ENCODE measurements around the gene ALPI.

The ALPI gene

DNA sequence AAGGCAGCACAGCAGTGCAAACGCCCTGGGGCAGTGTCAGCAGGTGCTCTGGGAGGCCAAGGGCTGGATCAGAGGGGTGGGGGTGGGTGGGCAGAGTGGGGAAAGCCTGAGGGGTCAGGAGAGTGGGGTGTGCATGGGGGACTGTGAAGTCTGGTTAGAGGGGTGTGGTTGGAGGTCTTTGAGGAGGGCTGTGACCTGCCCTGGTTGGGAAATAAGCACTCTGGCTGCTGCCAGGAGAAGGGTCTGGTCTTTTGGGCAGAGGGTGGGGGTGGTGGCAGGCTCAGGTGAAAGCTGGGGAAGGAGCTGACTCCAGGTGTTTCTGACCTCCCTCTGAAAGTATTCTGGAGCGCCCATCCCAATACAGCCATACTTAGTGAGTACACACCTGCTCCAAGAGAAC, 4.2 kb downstream of the ALPI start:
- no peak overlapping the region for H3K27ac ChIP-seq
- TF ChIP-seq, protein P1, sequence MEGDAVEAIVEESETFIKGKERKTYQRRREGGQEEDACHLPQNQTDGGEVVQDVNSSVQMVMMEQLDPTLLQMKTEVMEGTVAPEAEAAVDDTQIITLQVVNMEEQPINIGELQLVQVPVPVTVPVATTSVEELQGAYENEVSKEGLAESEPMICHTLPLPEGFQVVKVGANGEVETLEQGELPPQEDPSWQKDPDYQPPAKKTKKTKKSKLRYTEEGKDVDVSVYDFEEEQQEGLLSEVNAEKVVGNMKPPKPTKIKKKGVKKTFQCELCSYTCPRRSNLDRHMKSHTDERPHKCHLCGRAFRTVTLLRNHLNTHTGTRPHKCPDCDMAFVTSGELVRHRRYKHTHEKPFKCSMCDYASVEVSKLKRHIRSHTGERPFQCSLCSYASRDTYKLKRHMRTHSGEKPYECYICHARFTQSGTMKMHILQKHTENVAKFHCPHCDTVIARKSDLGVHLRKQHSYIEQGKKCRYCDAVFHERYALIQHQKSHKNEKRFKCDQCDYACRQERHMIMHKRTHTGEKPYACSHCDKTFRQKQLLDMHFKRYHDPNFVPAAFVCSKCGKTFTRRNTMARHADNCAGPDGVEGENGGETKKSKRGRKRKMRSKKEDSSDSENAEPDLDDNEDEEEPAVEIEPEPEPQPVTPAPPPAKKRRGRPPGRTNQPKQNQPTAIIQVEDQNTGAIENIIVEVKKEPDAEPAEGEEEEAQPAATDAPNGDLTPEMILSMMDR (conservative IDR thresholded peaks at IDR 0.05): no peak

DNA sequence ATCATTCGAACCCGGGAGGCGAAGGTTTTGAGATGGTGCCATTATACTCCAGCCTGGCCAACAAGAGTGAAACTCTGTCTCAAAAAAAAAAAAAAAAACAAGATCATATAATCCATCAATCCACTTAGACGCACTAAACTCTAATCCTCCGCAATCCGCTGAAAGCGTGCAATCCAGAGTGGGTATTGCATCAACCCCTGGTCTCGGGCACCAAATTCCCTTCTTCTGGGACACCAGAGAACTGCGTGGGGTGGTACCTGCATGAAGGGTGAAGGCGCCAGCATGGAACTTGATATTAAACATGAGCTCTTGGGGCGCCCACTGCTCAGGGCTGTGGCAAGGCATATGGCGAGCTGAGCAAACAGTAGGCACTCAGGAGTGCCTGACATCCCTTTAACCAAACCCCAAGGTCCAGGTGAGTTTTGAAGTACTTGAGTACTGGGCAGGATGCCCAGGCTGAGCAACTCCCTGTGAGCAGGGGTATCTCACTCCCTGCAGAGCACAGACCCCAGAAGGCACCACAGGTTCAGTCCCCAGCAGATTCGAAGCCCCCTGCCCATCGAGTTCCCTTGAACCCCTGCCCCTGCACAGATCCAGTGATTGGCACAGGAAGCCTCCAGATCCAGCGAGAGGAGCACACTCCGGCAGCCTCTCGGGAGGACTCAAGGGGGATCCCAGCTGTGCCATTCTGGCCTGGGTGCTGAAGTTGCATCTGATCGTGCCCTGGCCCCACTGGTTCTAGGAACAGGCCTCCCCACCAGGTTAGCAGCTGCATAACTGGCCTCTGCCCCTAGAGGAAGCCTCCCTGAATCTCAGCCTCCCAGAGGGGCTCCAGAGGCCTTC, 8.0 kb downstream of the ALPI start:
- TF ChIP-seq, protein P1 (conservative IDR thresholded peaks at IDR 0.05): no peak
- no peak overlapping the region for H3K27ac ChIP-seq

DNA sequence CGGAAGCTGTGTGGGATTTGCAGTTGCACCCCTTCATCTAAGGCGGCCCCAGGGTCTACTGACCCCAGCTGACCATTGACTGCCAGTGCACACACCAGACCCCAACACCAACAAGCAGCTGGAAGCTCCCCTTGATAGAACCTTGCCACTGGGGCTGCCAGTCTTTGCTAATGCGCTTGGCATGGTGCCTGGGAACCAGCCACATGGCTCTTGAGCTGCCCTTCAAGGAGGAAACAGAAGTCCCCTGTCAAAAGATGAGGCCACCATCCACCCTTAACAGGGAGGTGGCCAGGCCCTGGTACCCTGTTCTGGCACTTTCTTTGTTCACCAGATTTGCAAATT, 8.6 kb downstream of the ALPI start:
- TF ChIP-seq, protein P1 (conservative IDR thresholded peaks at IDR 0.05): no peak

DNA sequence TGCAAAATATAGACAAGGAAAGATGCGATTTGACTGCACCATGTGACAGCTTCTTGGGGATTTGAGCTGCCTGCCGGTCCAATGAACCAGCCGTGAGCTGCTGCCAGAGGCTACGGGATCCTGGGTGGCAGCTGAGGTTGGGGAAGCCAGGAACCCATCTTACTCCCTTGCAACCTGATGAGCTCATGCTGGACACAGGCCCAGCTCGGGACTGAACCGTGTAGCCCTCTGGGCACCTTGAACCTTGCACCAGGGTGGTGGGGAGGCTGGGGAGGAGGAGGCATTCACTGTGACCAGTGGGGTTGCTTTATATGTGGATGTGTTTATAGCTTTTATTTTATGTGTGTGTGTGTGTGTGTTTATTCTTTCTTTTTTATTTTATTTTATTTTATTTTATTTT, 9.1 kb downstream of the ALPI start:
- TF ChIP-seq, protein P1 (conservative IDR thresholded peaks at IDR 0.05): no peak
- no peak overlapping the region for H3K27ac ChIP-seq

More for the DNA sequence above, 8.6 kb downstream of the ALPI start:
- H3K27ac ChIP-seq: no peak overlapping the region

GRCh38 chr2:232466221-232466620, 10.3 kb downstream of the ALPI start:
- TF ChIP-seq, protein P1 (conservative IDR thresholded peaks at IDR 0.05): no peak
- H3K27ac ChIP-seq: no peak overlapping the region

DNA sequence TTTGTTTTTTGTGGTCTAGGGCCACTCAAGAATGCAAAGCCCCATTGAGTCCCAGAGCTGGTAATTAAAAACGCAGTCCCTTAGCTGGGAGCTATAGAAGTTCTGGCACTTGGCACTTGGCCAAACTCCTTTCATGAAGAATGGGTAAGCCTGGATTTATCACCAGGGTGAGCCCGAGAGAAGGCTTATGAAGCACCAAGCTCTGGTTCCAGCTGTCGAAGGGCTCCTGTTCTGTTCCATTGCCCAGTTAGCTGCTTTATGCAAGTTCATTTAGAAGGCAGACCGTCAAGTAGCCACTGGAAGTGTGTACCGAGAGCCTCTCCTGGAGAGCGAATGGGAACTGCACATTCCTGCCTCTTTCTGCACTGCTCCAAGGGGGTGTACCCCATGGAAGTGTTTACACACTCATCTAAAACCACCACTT, 17.5 kb downstream of the ALPI start:
- no peak overlapping the region for H3K27ac ChIP-seq
- TF ChIP-seq, protein P1 (conservative IDR thresholded peaks at IDR 0.05): no peak

- H3K27ac ChIP-seq: no peak overlapping the region
- TF ChIP-seq, protein P1 (conservative IDR thresholded peaks at IDR 0.05): no peak
Measured at GRCh38 chr2:232476045-232476444, 20.1 kb downstream of the ALPI start.

Measured in VCaP (cell line).